Stimulated activated naive CD8-positive, alpha-beta T cell treated with anti-CD3 and anti-CD28 coated beads, Interleukin-15, amount 100 ng/mL, for 72 hours (primary cell): ENCODE measurements around the gene BEST1.

Experiments used
- ATAC-seq: fragments of 150-1000 bp; cut with Tn5 transposase; 2 replicates; pipeline ENCODE4 v1.10.0; 2021; ENCODE audit warnings: mild to moderate bottlenecking, moderate library complexity
- DNase-seq, 2 donors: peaks; one replicate each; pipeline ENCODE4 v3.0.0; 2021 to 2022
- H3K27ac Mint-ChIP-seq, 2 donors: one replicate each; pipeline ENCODE4 v1.8.0; 2022; ENCODE audit warnings: mild to moderate bottlenecking in 2 of 2, mixed read lengths in 2 of 2, moderate library complexity in 2 of 2
- H3K27me3 Mint-ChIP-seq: one replicate; pipeline ENCODE4 v1.8.0; 2022; ENCODE audit warnings: mixed read lengths
- H3K4me1 Mint-ChIP-seq: one replicate; pipeline ENCODE4 v1.8.0; 2022; ENCODE audit warnings: mild to moderate bottlenecking, mixed read lengths
- H3K4me3 Mint-ChIP-seq, 2 donors: one replicate each; pipeline ENCODE4 v1.8.0; 2022; ENCODE audit warnings: mild to moderate bottlenecking in 2 of 2, mixed read lengths in 2 of 2, moderate library complexity in 1 of 2
- H3K9me3 Mint-ChIP-seq, 2 donors: one replicate each; pipeline ENCODE4 v1.8.0; 2022; ENCODE audit warnings: mixed read lengths in 2 of 2

BEST1 gene

DNA sequence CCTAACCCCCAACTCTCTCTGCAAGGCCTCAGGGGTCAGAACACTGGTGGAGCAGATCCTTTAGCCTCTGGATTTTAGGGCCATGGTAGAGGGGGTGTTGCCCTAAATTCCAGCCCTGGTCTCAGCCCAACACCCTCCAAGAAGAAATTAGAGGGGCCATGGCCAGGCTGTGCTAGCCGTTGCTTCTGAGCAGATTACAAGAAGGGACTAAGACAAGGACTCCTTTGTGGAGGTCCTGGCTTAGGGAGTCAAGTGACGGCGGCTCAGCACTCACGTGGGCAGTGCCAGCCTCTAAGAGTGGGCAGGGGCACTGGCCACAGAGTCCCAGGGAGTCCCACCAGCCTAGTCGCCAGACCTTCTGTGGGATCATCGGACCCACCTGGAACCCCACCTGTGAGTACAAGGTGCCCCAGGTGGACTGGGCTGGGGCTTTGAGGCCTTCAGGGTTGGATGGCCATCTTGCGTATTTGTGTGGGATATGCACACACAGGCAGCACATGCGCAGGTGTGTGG, at the start of gene BEST1:
TSS of gene BEST1 (plus strand) at position 317 of the 513 bp plus-strand sequence. CDS start 1,456 bp downstream, outside the sequence.
- Mint-ChIP-seq H3K27ac (peak within 1 kb of the TSS; percentile 92 to 98), H3K4me1 (peaks cover 41% of the 10 kb centered on the region), H3K4me3 (peak within 1 kb of the TSS; percentile 61 to 68), H3K27me3 (peaks cover 20% of the 10 kb centered on the region), H3K9me3 (no peaks in the 10 kb centered on the region)
- ATAC-seq (peak; percentile 1), DNase-seq (no peak)

DNA sequence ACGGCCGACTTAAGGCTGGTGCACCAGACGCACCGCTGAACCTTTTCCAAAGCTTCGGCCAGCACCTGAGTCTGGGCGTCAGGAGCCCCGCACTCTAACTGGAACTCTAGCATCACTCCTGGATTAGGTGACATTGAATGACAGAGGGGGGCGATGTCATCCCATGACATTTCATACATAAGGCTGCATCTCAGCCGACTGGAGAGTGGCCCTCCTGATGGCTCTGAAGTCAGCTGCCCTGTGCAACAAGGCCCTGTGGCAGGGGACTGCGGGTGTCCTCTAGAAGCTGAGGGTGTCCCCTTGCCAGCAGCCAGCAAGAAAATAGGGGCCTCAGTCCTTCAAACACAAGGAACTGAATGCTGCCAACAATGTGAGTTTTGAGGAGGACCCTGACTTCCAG, 48.8 kb upstream of the BEST1 start:
- H3K4me1 Mint-ChIP-seq = peaks cover 10% of the 10 kb centered on the region
- no peak overlapping the region for H3K4me3 Mint-ChIP-seq
- H3K9me3 Mint-ChIP-seq = no peaks in the 10 kb centered on the region
- no peak overlapping the region for H3K27ac Mint-ChIP-seq
- ATAC-seq (no peak), DNase-seq (no peak)
- peaks cover 7% of the 10 kb centered on the region for H3K27me3 Mint-ChIP-seq

DNA sequence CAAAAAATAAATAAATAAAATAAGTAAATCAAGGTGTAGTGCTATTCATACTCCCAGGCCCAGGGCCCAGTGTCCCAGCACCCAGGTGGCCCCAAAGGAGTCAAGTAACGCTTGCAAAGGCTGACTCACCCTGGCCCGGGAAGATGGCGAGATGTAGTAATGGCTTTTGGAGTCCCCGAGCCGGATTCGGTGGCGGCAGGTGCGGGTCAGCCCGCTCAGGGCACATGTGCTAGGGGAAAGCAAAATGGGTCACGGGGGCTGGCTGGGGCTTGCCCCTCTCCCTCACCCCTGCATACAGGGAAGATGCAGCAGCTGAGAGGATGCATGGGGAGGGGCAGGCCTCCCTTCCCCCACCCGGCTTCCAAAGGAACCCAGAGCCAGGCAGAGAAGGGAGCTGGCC, 47.8 kb upstream of the BEST1 start:
- Mint-ChIP-seq H3K27me3 (peaks cover 7% of the 10 kb centered on the region), H3K4me1 (peaks cover 10% of the 10 kb centered on the region), H3K4me3 (no peak overlapping the region), H3K27ac (no peak overlapping the region), H3K9me3 (no peaks in the 10 kb centered on the region)
- no peak for ATAC-seq
- no peak for DNase-seq

DNA sequence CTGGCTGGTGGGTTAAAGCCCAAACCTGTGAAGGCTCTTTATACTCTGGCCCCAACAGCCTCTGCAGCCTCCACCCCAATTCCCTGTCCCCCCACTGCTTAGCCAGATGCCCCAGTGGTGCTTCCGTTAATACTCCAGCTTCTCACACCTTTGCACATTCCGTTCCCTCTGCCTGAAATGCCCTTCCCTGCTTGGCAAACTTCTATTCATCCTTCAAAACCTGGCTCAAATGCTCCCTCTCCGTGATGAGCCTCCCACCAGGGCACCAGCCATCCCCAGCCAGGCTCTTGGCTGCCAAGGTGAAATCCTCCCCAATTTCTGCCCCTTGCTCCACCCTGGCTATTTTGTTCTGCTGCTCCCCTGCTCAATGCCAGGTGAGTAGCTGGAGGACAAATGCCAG, 46.3 kb upstream of the BEST1 start:
- DNase-seq = no peak

DNA sequence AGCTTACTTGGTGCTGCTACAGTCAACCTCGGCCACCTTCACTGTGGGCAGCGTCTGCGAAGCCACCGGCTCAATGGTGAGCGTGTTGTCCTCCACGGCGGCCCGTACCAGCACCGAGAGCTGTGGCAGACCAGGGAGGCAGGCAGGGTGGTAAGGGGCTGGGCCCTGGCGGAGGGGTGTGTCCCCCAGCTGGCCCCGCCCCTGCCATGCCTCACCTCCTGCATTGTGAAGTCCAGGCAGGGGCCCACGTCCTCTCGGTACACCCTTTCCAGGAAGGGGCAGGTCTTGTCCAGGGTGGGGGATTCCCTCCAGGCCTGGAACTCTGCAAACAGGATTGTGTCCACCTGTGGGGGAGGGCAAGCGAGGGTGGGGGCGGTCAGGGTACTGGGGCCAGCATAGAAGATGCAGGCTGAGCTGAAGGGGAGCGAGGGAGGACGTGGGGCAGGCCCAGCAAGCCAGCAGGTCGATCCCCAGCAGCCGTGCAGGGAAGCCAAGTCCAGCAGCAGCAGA, 45.6 kb upstream of the BEST1 start:
- H3K4me3 Mint-ChIP-seq = peak overlapping the region in 1 of 2 donors; percentile 19
- peak in 1 of 2 donors; percentile 29 for DNase-seq
- peaks cover 7% of the 10 kb centered on the region for H3K27me3 Mint-ChIP-seq
- no peak overlapping the region for H3K27ac Mint-ChIP-seq
- ATAC-seq = peak; percentile 59
- no peaks in the 10 kb centered on the region for H3K9me3 Mint-ChIP-seq
- peaks cover under 1% of the 10 kb centered on the region for H3K4me1 Mint-ChIP-seq

More for the DNA sequence above, 46.3 kb upstream of the BEST1 start:
- Mint-ChIP-seq H3K27me3 (peaks cover 7% of the 10 kb centered on the region), H3K4me1 (peaks cover 8% of the 10 kb centered on the region), H3K27ac (no peak overlapping the region), H3K4me3 (peak overlapping the region in 1 of 2 donors; percentile 19), H3K9me3 (no peaks in the 10 kb centered on the region)
- no peak for ATAC-seq

DNA sequence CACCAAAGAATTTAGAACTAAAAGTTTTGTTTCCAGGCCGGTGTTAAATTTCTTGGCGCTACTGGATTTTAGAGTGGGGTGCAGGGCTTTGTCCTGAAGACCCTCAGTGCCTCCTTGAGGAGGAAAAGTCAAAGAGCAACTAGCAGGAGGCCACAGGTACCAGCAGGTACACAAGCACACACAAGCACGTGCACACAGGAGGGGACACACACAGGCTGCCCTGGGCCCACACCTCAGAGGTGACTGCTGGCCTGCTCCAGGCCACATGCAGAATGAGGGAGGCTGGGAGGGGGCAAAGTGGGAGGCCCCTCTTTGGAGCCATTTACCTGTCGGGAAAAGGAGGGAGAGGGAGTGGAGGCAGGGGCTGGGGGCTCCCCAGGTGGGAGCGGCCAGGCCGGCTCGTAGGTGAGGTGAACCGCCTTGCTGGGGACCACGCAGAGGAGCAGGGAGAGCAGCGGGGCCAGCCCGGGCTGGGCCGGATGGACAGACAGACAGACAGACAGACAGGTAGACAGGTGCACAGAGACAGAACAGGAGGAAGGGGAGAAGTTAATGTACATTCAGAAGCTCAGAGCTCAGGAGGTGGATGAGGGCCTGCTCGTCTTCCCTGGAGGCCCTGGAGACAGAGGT, 45.0 kb upstream of the BEST1 start:
- H3K4me1 Mint-ChIP-seq = no peaks in the 10 kb centered on the region
- H3K27ac Mint-ChIP-seq = peak overlapping the region; percentile 1 to 52
- H3K4me3 Mint-ChIP-seq = no peak overlapping the region
- no peak for DNase-seq
- H3K9me3 Mint-ChIP-seq = no peaks in the 10 kb centered on the region
- ATAC-seq = no peak
- peaks cover 7% of the 10 kb centered on the region for H3K27me3 Mint-ChIP-seq

DNA sequence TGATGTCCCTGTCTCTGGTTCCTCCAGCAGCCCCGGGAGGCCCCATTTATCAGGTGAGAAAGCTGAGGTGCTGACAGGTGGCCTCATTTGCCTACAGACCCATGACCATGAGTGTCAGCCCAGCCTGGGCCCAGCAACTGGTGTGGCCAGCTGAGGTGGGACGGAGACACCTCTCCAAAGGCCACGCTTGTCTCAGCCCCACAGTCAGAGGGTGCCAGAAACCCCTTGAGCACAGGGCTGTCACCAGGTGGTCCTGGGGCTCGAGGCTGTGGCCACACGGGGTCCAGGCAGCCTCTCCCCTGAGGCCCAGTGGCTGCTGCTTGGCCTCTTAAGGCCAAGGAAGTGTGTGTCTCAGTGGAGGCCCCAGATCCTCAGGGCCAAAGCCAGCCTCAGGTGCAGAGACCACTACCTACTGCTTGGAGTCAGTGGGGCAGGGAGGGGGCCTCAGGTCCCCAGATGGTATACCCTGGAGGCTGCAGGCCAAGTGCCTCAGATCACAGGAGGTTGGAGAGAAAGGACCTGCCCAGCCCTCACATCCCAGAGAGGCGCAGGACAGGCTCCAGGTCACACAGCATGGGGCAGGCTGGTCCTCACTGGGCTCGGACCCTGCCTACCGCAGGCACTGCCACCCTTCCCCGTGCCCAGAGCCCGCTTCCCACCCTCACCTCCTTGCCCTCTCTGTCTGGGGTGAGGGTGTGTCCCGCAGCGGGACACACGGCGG, 44.2 kb upstream of the BEST1 start:
- ATAC-seq (peak; percentile 22), DNase-seq (no peak)
- peak overlapping the region in 1 of 2 donors; percentile 1 for H3K27ac Mint-ChIP-seq
- no peak overlapping the region for H3K4me3 Mint-ChIP-seq
- peaks cover 7% of the 10 kb centered on the region for H3K27me3 Mint-ChIP-seq
- no peaks in the 10 kb centered on the region for H3K9me3 Mint-ChIP-seq
- no peaks in the 10 kb centered on the region for H3K4me1 Mint-ChIP-seq

DNA sequence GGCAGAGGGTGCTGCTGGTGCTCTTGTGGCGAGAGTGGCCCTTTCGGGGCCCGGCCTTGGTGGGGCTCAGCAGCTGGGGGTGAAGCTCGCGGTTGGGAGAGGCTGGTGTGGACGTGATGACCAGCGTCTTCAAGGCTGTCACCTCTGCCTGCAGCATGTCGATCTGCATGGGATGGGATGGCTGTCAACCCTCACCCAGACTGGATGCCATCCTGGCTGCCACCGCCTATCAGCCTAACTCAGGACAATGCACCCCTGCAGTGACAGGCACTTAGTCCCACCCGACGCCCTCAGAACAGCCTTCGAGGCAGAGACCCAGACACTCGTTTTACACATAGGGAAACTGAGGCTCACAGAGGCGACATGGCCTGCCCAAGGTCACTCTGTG, 43.6 kb upstream of the BEST1 start:
- no peaks in the 10 kb centered on the region for H3K9me3 Mint-ChIP-seq
- peak overlapping the region; percentile 81 for H3K27ac Mint-ChIP-seq
- no peak overlapping the region for H3K4me3 Mint-ChIP-seq
- H3K27me3 Mint-ChIP-seq = peaks cover 10% of the 10 kb centered on the region
- no peaks in the 10 kb centered on the region for H3K4me1 Mint-ChIP-seq
- ATAC-seq (no peak), DNase-seq (no peak)

DNA sequence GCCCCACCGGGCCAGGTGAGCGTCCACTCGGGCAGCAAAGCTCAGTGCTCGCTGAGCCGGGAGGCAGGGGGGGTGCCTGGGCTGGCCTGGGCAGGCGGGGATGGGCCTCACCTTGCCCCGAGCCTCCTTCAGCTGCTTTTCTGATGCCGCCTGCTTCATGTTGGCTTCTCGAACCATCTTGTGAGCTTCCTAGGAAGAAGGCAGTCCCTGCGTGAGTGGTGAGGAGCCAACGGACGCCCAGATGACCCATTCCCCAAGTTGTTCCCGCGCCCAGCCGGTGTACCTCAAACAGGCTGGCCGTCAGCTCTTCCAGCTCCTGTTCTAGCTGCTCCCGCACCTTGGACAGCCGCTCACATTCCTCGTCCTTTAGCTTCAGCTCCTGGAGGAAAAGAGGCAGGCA, 42.9 kb upstream of the BEST1 start:
- Mint-ChIP-seq H3K27ac (no peak overlapping the region), H3K27me3 (peaks cover 17% of the 10 kb centered on the region), H3K4me3 (no peak overlapping the region), H3K9me3 (no peaks in the 10 kb centered on the region), H3K4me1 (no peaks in the 10 kb centered on the region)
- DNase-seq (no peak), ATAC-seq (no peak)

DNA sequence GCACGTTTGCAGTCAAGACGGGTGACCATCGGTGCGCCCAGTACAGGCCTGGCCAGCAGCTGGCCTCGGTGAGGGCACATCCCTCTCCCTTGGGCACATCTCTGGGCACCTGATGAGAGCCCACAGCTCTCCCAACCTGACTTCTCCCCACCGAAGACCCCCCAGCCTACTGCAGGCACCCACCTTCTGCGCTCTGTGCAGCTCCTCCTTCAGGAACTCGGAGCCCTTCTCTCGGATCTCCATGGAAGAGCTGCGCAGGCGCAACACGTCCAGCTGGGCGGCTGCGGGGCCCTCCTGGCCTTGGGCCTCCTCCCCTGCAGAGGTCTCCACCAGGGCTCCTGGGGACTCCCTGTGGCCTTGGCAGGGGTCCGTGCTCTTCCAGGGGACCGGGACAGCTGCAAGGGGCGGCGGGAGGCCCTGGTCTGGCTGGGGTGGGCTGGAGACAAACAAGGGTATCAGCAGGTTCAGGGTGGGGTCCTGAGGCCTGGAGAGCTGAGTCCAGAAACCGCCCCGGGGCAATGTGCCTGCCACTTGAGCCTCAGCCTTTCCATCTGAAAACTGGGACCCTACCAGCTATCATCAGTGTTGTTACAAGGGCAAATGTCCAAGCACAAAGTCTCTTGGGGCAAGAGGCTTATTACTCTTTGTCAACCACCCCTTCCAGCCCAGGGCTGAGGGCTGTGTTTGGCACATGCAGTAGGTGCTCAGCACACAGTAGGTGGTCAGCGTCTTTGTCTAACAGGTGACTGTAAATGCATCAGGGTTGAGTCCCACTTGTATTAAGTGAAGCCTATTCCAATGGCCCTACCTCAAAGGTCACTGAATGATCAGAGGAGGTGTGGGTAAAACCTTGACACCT, 42.1 kb upstream of the BEST1 start:
- no peaks in the 10 kb centered on the region for H3K4me1 Mint-ChIP-seq

DNA sequence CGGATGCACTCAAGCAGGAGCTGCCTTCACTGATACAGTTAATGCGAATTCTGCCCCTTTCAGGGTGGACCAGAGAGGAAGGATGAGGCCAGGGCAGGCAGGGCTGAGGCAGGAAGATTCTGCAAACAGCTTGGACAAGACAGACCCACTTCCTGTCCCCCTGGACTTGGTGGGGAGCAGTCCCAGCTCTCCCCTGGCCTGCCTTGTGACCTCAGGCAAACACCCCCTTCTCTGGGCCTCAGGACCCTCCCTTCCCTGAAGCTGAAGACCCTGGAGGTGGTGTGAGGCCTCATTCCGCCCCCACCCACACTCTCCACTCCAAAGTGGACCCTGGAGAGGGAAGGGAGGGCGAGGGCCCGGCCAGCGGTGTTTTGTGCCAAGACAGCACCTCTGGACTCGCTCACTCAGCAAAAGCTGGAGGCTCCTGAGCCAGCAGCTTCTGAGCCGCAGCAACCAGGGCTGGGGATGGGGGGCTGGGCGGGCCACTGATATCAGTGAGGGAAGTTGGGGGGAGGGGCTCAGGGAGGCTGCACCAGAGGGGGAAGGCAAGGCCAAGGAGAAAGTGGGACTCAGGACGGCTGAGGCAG, 41.3 kb upstream of the BEST1 start:
- Mint-ChIP-seq H3K27ac (no peak overlapping the region), H3K4me3 (no peak overlapping the region), H3K27me3 (peaks cover 31% of the 10 kb centered on the region), H3K9me3 (no peaks in the 10 kb centered on the region), H3K4me1 (no peaks in the 10 kb centered on the region)
- DNase-seq (no peak), ATAC-seq (no peak)

More for the DNA sequence above, 42.1 kb upstream of the BEST1 start:
- no peak for ATAC-seq
- Mint-ChIP-seq H3K9me3 (no peaks in the 10 kb centered on the region), H3K4me3 (no peak overlapping the region), H3K27me3 (peaks cover 25% of the 10 kb centered on the region), H3K27ac (no peak overlapping the region)
- DNase-seq = no peak

DNA sequence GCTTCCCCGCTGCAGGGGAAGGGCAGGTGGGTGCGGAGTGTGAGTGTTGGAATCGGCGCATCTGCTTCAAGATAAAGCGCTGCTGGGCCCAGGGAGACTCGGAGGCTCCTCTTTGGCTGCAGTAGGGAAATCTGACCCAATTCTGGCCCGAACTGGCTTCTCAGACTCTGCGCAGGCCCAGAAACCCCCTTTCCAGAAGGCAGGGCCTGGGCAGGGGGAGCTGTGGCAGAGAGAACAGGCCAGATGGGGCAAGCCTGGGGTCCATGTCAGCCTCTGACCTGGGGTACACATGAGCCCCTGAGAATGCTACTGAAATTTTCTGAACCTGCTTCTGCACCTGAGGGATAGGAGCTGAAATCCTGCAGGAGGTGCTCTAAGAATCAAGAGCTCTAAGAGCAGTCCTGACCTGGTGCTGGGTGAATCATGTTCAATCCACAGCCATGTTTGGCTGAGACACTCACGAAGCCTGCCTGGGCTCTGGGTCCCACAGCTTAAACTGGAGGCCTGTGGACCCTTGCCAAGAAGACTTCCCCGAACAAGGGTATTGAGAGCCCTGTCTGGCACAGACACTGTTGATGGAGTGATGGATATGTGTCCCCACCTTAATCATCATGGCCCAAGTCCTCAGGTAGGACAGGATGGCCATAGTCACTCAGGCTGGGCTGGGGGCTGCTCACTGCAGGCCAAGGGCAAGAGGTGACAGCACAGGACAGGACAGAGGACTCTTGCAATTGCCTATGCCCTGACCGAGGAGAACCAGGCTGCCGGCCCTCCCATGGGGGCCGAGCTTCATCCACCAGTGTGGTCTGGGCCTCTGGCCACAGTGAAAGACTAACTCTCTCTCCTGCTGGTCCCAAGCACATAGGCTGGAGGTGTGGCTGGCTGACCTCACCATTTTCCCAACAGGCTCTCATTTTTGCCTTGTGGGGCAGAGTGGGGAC, 39.7 kb upstream of the BEST1 start:
- Mint-ChIP-seq H3K9me3 (no peaks in the 10 kb centered on the region), H3K27me3 (peaks cover 41% of the 10 kb centered on the region), H3K4me3 (no peak overlapping the region), H3K27ac (no peak overlapping the region), H3K4me1 (no peaks in the 10 kb centered on the region)
- ATAC-seq = no peak
- no peak for DNase-seq

DNA sequence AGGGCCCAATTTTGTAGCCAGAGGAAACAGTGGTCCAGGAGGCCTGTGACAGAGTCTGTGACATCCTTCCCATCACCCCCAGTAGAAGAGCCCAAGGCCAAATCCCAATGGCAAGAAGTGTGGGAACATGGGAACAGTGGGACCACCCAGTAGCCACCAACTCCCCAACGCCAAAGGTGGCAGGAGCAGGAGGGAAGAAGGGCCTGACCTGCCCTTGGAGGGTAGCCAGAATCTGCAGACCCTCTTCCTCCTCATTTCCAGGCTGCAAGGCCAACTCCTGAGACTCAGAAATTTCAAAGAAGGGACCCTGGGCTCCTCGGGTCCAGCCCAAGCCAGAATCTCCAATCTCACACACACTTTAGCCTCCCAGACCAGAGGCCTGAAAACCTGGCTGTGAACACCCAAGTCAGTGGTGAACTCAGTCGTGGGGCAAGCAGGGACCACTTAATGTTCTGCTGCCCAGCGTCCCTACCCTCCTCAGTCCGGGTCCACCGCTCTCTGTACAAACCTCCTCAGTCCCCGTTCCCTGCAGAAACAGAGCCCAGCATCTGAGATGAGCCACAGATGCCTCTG, 38.9 kb upstream of the BEST1 start:
- H3K9me3 Mint-ChIP-seq = no peaks in the 10 kb centered on the region
- peaks cover 48% of the 10 kb centered on the region for H3K27me3 Mint-ChIP-seq
- DNase-seq = no peak
- no peaks in the 10 kb centered on the region for H3K4me1 Mint-ChIP-seq
- H3K4me3 Mint-ChIP-seq = no peak overlapping the region
- ATAC-seq = no peak
- no peak overlapping the region for H3K27ac Mint-ChIP-seq
